ENCODE results near the gene PPP2R5C.

PPP2R5C gene

GRCh38 chr14:101900253-101900652 lies 138.7 kb downstream of the PPP2R5C start:
- no peak overlapping the region for H3K27ac Mint-ChIP-seq

DNA sequence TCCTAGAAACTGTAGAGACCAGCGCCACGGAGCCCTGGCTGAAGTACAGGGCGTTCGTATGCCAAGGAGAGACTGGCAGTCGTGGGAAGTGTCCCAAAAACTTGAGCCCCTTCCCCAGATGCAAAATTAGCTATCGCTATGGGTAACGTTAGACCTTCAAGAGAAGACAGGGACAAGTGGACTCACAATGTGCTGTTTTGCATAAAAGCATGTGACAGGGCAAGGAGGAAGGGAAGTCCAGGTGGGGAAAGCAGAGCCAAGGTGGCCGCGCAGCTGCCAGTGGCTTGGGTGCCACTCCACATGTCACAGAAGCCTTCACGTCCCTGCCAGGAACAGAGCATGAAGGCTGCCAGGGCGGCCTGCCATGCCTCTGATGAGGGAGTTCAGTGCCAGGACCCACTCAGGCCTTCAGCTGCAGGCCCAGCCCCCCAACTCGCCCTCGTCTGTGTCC lies 141.6 kb downstream of the PPP2R5C start:
- H3K36me3 Mint-ChIP-seq (ENCODE audit: low read depth): peaks cover 52% of the 10 kb centered on the region
- H3K4me1 Mint-ChIP-seq (ENCODE audit: low read depth): peaks cover 5% of the 10 kb centered on the region
- H3K27ac Mint-ChIP-seq: no peak overlapping the region
- no peaks in the 10 kb centered on the region for H3K27me3 Mint-ChIP-seq (ENCODE audit: low read depth)
- no peaks in the 10 kb centered on the region for H3K9me3 Mint-ChIP-seq
- no peak overlapping the region for H3K4me3 Mint-ChIP-seq

More at GRCh38 chr14:101900253-101900652, 138.7 kb downstream of the PPP2R5C start:
- H3K4me3 Mint-ChIP-seq: no peak overlapping the region
- peaks cover 1% of the 10 kb centered on the region for H3K4me1 Mint-ChIP-seq (ENCODE audit: low read depth)
- H3K27me3 Mint-ChIP-seq (ENCODE audit: low read depth): no peaks in the 10 kb centered on the region
- H3K9me3 Mint-ChIP-seq: no peaks in the 10 kb centered on the region
- peaks cover 62% of the 10 kb centered on the region for H3K36me3 Mint-ChIP-seq (ENCODE audit: low read depth)

DNA sequence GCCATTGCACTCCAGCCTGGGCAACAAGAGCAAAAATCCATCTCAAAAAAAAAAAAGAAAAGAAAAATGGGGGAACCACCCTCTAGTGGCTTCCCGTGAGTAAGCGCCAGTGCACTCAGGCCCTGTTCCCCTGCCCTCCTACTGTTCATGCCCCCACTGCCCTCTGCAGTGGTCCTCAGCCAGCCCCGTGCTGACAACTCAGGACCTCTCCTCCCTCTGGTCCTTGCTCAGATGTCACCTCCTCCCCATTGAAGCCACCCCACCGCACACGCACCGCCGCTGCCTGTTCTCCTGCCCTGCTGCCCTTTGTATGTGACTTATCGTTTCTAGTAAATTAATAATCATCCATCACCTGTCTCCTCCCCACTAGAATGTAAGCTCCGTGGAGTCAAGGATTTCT lies 144.1 kb downstream of the PPP2R5C start:
- Mint-ChIP-seq H3K27ac (no peak overlapping the region), H3K36me3 (ENCODE audit: low read depth) (peaks cover 54% of the 10 kb centered on the region), H3K27me3 (ENCODE audit: low read depth) (no peaks in the 10 kb centered on the region), H3K4me1 (ENCODE audit: low read depth) (peaks cover 5% of the 10 kb centered on the region), H3K4me3 (no peak overlapping the region), H3K9me3 (no peaks in the 10 kb centered on the region)

GRCh38 chr14:101906645-101907044 lies 145.1 kb downstream of the PPP2R5C start:
- Mint-ChIP-seq H3K27me3 (ENCODE audit: low read depth) (no peaks in the 10 kb centered on the region), H3K9me3 (no peaks in the 10 kb centered on the region), H3K27ac (no peak overlapping the region), H3K36me3 (ENCODE audit: low read depth) (peaks cover 49% of the 10 kb centered on the region), H3K4me1 (ENCODE audit: low read depth) (peaks cover 5% of the 10 kb centered on the region), H3K4me3 (no peak overlapping the region)

DNA sequence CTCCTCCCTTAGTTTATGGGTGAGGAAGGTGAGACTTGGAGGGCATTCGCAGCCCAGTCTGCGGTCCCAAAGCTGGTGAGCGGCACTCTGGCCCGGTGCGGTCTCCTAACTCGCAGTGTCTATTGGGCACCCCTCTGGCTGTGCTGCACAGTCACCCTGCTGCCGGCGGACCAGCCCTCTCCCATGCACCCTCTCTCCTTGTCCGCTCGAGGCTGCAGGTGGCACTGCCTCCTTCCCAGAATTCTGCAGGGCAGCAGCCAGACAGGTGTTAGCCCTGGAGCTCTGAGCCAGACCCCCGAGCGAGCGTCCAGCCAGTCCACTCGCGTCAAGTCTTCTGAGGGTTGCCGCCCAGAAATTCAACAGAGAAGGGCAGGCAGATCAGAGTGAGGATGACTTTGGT lies 146.1 kb downstream of the PPP2R5C start:
- peaks cover 5% of the 10 kb centered on the region for H3K4me1 Mint-ChIP-seq (ENCODE audit: low read depth)
- peaks cover 46% of the 10 kb centered on the region for H3K36me3 Mint-ChIP-seq (ENCODE audit: low read depth)
- no peak overlapping the region for H3K27ac Mint-ChIP-seq
- H3K9me3 Mint-ChIP-seq: no peaks in the 10 kb centered on the region
- no peak overlapping the region for H3K4me3 Mint-ChIP-seq
- no peaks in the 10 kb centered on the region for H3K27me3 Mint-ChIP-seq (ENCODE audit: low read depth)

DNA sequence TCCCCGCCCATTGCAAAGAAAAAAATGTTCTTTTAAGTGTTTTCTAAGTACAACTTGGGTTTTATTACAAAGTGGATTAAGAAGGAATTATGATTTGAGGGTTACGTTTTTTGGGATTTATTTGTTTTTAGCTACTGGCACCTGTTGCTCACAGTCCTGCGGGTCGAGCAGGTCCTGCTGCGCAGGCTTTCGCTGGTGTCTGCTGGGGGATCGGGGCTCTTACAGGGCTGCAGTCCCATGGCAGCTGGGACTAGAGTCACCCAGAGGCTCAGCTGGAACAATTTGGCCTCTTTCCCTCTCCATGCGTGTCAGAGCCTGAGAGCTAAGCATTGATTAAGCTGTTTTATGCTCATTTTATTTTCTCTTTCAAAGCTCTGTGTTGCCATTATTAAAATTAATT lies 147.3 kb downstream of the PPP2R5C start:
- peaks cover 5% of the 10 kb centered on the region for H3K4me1 Mint-ChIP-seq (ENCODE audit: low read depth)
- H3K9me3 Mint-ChIP-seq: no peaks in the 10 kb centered on the region
- H3K36me3 Mint-ChIP-seq (ENCODE audit: low read depth): peaks cover 37% of the 10 kb centered on the region
- no peak overlapping the region for H3K27ac Mint-ChIP-seq
- no peaks in the 10 kb centered on the region for H3K27me3 Mint-ChIP-seq (ENCODE audit: low read depth)
- H3K4me3 Mint-ChIP-seq: no peak overlapping the region

DNA sequence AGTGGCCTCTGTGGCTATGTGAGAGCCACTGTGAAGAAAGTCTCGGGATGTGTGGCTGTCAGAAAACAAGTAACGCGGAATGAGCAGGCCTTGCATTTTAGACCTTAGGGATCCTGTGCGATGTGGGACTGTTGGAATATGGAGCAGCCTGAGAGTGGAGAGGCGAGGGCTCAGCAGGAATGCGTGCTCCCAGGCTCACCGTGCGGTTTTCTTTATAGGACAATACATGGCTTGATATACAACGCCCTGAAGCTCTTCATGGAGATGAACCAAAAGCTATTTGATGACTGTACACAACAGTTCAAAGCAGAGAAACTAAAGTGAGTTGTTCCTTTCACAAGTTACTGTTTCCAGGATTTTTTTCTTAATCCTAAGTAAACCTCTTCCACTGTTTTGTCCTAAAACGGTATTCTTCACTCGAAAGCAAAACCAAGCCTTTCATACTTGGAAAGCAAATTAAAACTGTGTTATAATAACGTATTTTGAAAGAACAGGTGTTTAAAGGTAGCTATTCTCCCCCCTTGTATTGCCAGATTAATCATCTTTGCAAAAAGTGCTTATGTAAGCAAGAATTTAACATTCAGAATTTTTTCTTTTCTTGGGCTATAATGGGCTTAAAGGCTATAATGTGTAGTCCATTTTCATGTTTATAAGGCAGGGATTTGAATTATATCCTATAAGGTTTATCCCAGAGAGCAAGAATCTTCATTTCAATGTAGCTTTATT lies 148.0 kb downstream of the PPP2R5C start:
- H3K4me1 Mint-ChIP-seq (ENCODE audit: low read depth): peaks cover 5% of the 10 kb centered on the region
- H3K27ac Mint-ChIP-seq: no peak overlapping the region
- H3K36me3 Mint-ChIP-seq (ENCODE audit: low read depth): peaks cover 42% of the 10 kb centered on the region
- no peaks in the 10 kb centered on the region for H3K27me3 Mint-ChIP-seq (ENCODE audit: low read depth)
- no peak overlapping the region for H3K4me3 Mint-ChIP-seq
- no peaks in the 10 kb centered on the region for H3K9me3 Mint-ChIP-seq

DNA sequence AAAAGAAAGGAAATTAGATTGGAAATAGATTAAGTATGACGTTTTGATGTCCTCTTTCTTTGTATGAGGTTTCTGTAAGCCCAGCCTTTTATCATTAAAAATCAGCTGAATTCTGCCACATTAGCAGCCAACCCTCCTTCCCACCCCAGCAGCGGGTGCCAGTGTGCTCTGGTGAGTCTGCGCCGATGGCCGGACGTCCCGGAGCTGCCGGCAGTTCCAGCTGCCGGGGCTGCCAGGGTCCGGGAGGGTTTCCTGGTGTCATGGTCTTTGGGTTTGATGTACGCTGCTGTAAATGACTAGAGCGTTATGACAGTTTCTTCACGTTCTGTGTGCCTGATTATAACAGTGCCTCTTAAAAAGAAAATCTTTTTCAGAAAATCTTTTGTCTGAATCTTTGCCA lies 151.3 kb downstream of the PPP2R5C start:
- Mint-ChIP-seq H3K4me3 (no peak overlapping the region), H3K4me1 (ENCODE audit: low read depth) (no peaks in the 10 kb centered on the region), H3K27me3 (ENCODE audit: low read depth) (no peaks in the 10 kb centered on the region), H3K36me3 (ENCODE audit: low read depth) (peaks cover 32% of the 10 kb centered on the region), H3K9me3 (no peaks in the 10 kb centered on the region), H3K27ac (no peak overlapping the region)

DNA sequence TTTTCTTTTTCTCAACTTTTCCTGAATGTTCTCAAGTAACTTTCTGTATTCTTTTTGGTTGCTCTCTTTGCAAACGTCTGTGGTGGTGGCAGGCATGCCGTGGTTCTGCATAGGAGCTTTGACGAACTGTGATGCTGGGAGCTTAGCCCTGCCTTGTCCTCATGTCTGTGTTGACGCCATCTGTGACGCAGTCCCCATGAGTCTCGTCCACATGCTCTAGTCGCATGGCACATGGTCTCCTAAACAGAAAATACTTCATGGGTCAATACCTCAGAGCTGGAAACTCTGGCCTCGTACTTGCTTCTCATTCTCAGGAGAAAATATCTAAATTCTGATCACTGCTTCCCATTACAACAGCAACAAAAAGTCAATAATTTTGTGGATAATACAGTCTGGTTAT lies 152.6 kb downstream of the PPP2R5C start:
- Mint-ChIP-seq H3K36me3 (ENCODE audit: low read depth) (peaks cover 28% of the 10 kb centered on the region), H3K4me1 (ENCODE audit: low read depth) (no peaks in the 10 kb centered on the region), H3K27ac (no peak overlapping the region), H3K9me3 (no peaks in the 10 kb centered on the region), H3K27me3 (ENCODE audit: low read depth) (no peaks in the 10 kb centered on the region), H3K4me3 (no peak overlapping the region)

DNA sequence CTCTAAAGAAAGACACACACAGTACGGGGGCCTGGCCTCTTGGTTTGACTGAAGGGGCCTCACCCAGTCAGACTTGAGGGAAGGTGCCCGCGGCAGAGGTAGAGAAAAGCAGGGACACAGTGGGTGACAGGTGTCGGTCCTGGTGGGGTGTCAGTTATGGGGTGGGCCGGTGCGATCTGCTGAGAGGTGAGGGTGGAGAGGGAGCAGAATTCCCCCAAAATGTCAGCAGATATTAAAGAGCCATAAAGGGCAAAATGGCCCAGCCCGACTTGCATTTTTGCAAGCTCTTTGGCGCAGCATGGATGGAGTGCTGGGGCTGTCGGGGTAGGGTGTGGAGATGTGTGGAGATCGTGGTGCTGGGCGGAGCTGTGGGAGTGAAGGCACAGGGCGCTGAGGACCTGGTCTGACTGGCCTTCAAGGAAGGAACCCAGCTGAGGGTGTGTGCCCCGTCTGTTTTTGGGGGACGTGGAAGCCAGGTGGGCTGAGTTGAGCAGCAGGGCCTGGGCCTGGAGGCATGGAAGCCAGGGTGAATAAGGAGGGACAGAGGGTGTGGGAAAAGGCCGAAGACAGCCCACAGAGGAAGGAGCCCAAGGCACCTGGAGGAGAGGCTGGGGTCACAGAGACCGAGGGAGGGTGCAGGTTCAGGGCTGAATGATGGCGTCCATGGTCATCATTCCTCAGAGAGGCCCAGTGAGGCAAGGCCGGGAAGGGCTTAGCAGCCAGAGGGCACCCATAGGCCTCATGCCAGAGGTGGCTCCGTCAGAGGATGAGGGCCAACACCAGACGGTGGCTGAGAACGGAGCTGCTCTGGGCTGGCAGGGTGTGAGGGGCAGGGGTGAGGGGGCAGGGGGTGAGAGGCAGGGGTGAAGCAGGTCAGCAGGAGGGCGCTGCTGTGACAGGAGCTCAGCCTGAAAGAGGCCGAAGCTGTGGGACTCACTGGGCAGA lies 154.6 kb downstream of the PPP2R5C start:
- H3K4me3 Mint-ChIP-seq: no peak overlapping the region
- H3K27me3 Mint-ChIP-seq (ENCODE audit: low read depth): no peaks in the 10 kb centered on the region
- no peak overlapping the region for H3K27ac Mint-ChIP-seq
- H3K36me3 Mint-ChIP-seq (ENCODE audit: low read depth): peaks cover 21% of the 10 kb centered on the region
- no peaks in the 10 kb centered on the region for H3K9me3 Mint-ChIP-seq
- no peaks in the 10 kb centered on the region for H3K4me1 Mint-ChIP-seq (ENCODE audit: low read depth)

- H3K4me3 Mint-ChIP-seq: no peak overlapping the region
- peak overlapping the region; percentile 67 for H3K27ac Mint-ChIP-seq
- H3K36me3 Mint-ChIP-seq (ENCODE audit: low read depth): peaks cover 21% of the 10 kb centered on the region
- no peaks in the 10 kb centered on the region for H3K9me3 Mint-ChIP-seq
- H3K4me1 Mint-ChIP-seq (ENCODE audit: low read depth): no peaks in the 10 kb centered on the region
- no peaks in the 10 kb centered on the region for H3K27me3 Mint-ChIP-seq (ENCODE audit: low read depth)
Measured at GRCh38 chr14:101916816-101917412, 155.4 kb downstream of the PPP2R5C start.

- no peaks in the 10 kb centered on the region for H3K27me3 Mint-ChIP-seq (ENCODE audit: low read depth)
- peaks cover 18% of the 10 kb centered on the region for H3K36me3 Mint-ChIP-seq (ENCODE audit: low read depth)
- no peaks in the 10 kb centered on the region for H3K9me3 Mint-ChIP-seq
- no peaks in the 10 kb centered on the region for H3K4me1 Mint-ChIP-seq (ENCODE audit: low read depth)
- H3K27ac Mint-ChIP-seq: no peak overlapping the region
- no peak overlapping the region for H3K4me3 Mint-ChIP-seq
Measured at GRCh38 chr14:101917413-101918017, 156.0 kb downstream of the PPP2R5C start.

- no peaks in the 10 kb centered on the region for H3K27me3 Mint-ChIP-seq (ENCODE audit: low read depth)
- no peak overlapping the region for H3K27ac Mint-ChIP-seq
- H3K36me3 Mint-ChIP-seq (ENCODE audit: low read depth): peaks cover 21% of the 10 kb centered on the region
- no peaks in the 10 kb centered on the region for H3K9me3 Mint-ChIP-seq
- H3K4me3 Mint-ChIP-seq: no peak overlapping the region
- H3K4me1 Mint-ChIP-seq (ENCODE audit: low read depth): no peaks in the 10 kb centered on the region
Measured at GRCh38 chr14:101918065-101918989, 156.8 kb downstream of the PPP2R5C start.

Data from T-helper 1 cell treated with Interleukin-12 subunit alpha and Interleukin-12 subunit beta and Interleukin-4 antibody, amounts not matched to agents 30 μg/mL and 1 μg/mL, for 36 hours (primary cell).